Measurements from ENCODE around the gene C19orf12. TPM values are rescaled to one million over a fixed set of nuclear protein-coding genes. Genes with fewer than 3 reads are reported as not detected.

C19orf12 gene
- polyA plus RNA-seq, 1 donor: 21.4 TPM

DNA sequence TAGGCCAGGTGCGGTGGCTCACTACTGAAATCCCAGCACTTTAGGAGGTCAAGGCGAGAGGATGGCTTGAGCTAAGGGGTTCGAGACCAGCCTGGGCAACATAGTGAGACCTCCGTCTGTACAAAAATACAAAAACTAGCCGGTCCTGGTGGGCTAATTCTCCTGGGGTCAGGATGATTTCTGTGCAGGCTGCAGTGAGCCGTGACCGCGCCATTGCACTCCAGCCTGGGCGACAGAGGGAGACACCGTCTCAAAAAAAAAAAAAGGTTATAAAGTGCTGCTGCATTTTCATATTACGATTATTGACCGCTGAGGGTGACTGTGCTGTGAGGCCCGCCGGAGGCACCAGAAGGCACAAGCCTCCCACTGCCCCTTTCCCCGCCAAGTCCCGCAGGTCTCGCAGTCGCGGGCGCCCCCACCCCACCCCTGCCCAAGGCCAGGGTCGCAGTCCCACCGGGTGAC, 50.3 kb downstream of the C19orf12 start:
- DNase-seq (ENCODE audit: low read depth): no peak

DNA sequence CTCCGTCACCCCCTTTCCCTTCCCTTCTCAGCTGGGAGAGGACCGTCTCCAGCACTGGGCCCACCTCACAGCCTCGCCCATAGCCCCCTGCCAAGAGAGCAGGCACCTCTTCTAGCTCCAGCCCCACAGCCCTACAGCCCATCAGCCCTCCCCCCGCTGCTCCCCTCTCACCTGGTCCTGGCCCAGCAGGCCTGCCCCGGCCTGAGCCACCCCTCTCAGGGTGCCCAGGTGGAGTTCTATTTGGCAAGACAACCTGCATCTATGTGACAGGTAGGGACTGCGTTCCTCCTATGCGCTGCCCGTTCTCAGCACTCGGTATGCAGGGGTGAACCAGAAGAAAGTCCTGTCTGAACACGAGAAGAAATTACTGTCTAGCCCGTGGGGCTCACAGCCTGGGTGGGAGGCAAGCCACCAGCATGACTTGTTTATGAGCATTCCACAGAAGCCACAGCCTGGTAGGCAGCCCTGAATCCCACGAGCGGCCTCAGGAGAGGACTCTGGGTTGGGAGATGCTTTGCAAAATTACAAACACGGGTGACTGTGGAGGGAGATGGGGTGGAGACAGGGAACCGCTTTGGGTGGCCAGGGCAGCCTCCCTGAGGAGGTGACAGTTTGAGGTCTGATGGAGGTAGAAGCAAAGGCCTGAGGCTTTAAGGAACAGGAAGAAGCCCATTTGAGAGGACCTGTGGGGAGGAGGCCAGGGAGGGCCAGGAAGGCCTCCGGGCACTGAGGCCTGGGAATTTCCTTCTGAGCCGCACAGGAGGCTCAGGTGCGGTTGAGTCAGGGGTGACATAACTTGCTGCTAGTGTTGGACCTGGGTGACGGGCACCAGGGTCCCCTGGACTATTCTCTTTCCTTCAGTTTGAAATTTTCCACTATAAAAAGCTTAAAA, 51.0 kb downstream of the C19orf12 start:
- DNase-seq (ENCODE audit: low read depth): no peak

DNA sequence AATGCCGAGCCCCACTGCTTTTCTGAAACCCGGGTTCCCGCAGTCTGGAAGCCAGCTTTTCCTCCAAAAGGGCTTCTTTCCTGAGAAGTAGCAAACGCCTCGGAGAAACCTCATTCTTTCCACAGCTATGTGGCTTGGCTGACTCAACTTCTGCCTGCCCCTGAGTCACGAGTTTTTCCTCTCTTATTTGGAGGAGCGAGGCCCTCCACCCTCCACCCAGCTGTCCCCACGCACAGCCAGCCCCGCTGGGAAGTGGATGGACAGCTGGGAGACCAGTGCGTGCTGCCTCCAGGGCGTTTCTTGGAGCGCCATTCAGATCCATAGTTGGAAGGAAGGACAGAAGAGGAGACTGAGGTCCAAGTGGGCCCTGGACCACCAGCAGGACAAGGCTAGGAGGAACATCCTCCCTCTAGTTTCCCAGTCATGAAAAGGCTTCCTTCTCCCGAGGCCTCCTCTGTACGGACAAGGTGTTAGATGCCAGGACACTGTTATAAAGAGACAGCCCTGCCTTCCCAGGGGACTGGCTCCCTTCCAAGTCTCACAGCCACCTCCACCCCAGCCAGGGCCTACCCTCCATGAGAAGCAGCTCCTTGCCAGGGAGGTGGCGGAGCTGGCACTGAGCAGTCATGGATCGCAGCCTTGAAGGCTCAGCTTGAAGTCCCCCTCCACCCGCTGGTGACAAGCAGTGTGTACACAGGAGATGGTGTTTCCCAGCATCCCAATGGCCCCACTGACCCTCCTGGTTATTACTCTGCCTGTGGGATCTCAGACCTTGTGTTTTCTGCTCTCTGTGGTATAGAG, 52.3 kb downstream of the C19orf12 start:
- no peak for DNase-seq (ENCODE audit: low read depth)

DNA sequence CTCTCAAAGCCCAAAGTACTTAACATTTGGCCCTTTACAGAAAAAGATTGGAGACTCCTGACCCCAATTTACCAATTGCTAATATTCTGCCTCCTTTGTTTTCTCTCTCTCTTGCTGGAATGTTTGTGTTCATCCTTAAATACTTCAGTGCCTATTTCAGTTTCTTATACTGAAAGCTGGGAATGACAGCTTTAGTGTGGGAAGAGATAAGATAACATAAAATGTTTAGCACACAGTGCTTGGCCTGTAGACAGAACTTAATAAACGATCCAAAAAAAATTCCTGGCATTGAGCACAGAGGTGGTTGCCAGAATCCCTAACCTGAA, 52.8 kb downstream of the C19orf12 start:
- DNase-seq (ENCODE audit: low read depth): no peak

DNA sequence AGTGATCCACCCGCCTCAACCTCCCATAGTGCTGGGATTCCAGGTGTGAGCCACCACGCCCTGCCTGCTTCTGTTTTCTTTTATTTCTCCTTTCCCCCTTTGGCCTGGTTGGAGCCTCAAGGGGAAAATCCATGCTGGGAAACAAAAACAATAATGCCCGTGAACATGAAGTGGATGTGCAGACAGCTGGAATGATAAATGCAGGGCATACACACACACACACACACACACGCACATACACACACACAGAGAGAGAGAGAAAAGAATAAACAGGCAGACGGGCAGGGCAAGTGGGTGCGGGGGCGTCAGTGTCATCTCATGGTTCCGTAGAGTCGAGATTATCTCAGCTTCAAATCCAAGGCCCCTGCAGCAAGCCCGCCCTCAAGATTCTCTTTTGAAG, 54.2 kb downstream of the C19orf12 start:
- DNase-seq (ENCODE audit: low read depth): no peak

DNA sequence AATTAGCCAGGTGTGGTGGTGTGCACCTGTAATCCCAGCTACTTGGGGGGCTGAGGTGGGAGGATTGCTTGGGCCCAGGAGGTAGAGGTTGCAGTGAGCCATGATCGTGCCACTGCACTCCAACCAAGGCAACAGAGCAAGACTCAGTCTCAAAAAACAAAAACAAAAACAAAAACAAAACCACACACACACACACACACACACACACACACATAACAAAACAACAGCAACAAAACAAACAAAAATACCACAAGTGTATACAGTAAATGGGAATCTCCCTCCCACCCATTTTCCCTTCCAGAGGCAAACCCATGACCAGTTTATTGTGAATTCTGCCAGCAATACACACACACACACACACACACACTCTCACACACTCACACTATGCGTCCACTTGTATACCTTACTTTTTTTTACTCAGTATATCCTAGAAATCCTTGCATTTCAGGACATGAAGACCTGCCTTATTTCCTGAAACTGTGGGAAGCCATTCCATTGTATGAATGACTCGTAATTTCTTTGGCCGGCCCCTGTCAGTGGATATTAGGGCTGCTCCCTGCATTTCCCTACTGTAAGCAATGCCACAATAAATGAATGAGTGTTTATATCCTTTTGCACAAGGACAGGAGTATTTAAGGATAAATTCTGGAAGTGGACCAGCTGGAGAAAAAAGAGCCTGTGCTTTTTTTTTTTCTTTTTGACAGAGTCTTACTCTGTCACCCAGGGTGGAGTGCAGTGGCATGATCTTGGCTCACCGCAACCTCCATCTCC, 56.7 kb downstream of the C19orf12 start:
- DNase-seq (ENCODE audit: low read depth): no peak

DNA sequence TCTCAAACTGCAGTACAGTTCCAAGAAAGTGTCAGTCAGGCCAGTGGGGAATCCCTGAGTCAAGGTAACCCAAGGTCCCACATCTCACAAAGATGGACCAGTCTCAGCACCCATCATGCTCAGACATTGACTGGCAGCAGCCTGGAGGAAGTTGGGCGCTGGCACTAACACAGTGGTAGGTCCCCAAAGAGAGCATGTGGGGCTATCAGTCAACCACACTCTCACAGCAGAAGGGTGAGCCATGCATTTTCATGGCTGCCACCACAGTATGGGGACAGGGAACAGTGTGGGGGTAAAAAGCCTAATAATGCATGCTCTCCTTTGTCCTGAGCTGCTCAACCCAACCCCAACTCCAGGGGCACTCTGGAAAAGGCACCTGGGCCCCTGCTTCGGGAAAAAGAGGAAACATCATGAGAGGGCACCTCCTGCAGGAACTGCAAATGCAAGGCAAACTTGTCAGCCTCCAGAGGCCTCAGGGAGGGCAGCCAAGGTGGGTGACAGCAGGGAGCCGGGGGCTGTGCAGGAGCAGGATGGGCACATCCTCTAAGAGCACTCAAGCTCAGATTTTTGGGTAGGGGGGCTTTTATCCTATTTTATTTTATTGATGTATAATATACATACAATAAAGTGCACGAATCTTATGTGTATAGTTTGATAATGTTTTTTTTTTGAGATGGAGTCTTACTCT, 59.3 kb downstream of the C19orf12 start:
- DNase-seq (ENCODE audit: low read depth): no peak

DNA sequence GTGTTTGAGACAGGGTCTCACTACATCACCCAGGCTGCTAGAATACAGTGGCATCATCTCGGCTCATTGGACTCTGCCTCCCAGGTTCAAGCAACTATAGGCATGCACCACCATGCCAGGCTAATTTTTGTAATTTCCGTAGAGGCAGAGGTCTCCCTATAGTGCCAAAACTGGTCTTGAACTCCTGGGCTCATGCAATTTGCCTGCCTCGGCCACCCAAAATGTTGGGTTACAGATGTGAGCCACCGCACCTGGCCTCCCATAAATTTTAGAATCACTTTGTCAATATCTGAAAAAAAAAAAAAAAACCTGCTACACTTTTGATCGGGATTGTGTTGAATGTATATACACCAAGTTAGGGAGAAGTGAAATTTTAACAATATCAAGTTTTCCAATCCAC, 61.7 kb downstream of the C19orf12 start:
- no peak for DNase-seq (ENCODE audit: low read depth)

DNA sequence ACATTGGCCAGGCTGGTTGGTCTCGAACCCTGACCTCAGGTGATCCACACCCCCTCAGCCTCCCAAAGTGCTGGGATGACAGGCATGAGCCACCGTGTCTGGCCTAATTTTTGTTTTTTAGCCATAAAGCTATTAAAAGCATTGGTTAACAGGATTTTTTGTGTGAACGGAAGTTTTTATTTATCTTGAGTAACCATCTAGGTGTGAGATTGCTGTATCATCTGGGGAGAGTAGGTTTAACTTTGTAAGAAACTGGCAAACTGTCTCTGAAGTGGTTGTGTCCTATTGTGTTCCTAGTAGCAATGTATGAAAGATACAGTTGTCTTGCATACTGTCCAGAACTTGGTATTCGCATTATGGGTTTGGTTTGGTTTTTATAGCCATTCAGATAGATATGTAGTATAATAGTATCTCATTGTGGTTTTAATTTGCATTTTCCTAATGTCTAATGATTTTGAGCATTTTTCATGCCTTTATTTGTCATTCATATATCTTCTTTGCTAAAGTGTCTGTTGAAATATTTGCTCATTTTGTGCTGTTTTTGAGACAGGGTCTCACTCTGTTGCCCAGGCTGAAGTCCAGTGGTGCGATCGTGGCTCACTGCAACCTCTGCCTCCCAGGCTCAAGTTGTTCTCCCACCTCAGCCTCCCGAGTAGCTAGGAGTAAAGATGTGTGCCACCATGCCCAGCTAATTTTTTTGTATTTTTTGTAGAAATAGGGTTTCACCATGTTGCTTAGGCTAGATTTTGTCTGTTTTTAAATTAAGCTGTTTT, 63.3 kb downstream of the C19orf12 start:
- DNase-seq (ENCODE audit: low read depth): no peak

DNA sequence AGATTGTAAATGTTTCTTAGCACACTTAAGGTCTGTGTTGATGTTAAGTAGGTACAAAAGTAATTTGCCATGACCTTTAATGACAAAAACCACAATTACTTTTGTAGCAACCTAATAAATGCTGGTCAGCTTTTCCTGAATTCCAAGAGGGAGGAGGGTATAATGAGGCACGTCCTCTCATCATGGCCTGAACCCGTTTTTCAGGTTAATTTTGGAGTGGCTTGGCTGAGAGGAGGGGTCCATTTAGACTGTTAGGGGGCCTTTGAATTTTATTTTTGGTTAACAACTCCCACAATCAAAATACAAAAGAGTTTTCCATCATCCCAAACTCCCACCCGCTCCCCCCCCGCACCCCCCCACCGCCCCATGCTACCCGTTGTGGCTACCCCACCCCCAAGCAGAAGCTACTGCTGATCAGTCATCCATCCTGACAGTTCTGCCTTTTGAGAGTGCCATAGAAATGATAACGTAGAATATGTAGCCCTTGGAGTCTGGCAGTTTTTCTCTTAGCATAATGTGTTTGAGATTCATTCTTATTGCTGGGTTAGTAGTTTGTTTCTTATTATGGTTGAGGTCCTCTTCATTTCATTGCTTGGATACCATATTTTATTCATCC, 64.2 kb downstream of the C19orf12 start:
- no peak for DNase-seq (ENCODE audit: low read depth)

Other genes with a start within 250 kb of the C19orf12 start
- 0.18 TPM for gene VSTM2B, start 189.3 kb downstream of the C19orf12 start, polyA plus RNA-seq (ENCODE audit: insufficient read length)
- 42.0 TPM for gene POP4, start 109.0 kb downstream of the C19orf12 start, polyA plus RNA-seq (ENCODE audit: insufficient read length)
- 4.0 TPM for gene PLEKHF1, start 49.8 kb downstream of the C19orf12 start, polyA plus RNA-seq (ENCODE audit: insufficient read length)
- 22.8 TPM for gene CCNE1, start 96.7 kb upstream of the C19orf12 start, polyA plus RNA-seq (ENCODE audit: insufficient read length)
- gene URI1, start 227.0 kb upstream of the C19orf12 start, polyA plus RNA-seq (ENCODE audit: insufficient read length): 76.8 TPM